ENCODE measurements around the gene NFIC. TPM values are rescaled to one million over a fixed set of nuclear protein-coding genes. Genes with fewer than 3 reads are reported as not detected.
A peak's percentile ranks its signal among the peaks of the same experiment; 100 is the strongest.
"Not testable (repeated sequence)": the region's sequence is repeated elsewhere in the genome, so short reads cannot be mapped to it uniquely, and the experiment has no call there.

Gene NFIC
- total RNA-seq, 2 experiments from 2014 or later, result 12.6 to 13.1 TPM

DNA sequence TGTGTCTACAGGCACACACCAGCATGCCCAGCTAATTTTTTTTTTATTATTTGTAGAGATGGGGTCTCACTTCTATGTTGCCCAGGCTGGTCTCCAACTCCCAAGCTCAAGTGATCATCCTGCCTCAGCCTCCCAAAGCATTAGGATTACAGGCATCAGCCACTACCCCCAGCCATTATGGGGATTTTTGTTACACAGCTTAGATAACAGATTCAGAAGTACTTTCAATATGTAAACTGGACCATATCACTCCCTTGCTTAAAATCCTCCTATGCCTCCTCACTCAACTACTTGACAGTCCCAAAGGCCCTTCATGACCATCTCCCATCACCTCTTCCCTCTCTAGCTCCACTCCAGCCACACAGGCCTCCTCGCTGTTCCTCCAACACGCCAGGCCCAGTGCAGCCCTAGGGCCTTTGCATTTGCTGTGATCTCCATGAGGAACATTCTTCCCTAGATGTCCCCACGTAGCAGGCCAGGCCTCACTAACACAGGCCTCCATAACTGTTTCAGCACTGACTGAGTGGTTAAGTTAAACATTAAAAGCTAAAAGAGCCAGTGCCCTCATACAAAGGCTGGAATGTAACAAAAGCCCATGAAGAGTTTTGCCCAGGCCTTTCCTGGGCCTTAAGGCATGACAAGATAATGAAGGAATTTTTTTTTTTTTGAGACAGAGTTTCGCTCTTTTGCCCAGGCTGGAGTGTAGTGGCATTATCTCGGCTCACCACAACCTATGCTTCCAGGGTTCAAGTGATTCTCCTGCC, 131.6 kb downstream of the NFIC start:
- CTCF ChIA-PET, result interaction anchor here (1.1 kb wide), 1 partner anchor 68 kb away, joined by 3 read pairs; no protein-coding TSS in a partner anchor
- Mint-ChIP-seq H3K36me3 (ENCODE audit: low read depth) (peaks cover 24% of the 10 kb centered on the region), H3K27ac (no peak overlapping the region), H3K4me1 (peaks cover 39% of the 10 kb centered on the region), H3K4me3 (no peak overlapping the region), H3K27me3 (no peaks in the 10 kb centered on the region), H3K9me3 (no peaks in the 10 kb centered on the region)
- DNase-seq, result no peak
- POLR2A ChIA-PET, result interaction anchor here (0.6 kb wide), 1 partner anchor 217 kb away, joined by 3 read pairs; no protein-coding TSS in a partner anchor

GRCh38 chr19:3499738-3500428, 133.5 kb downstream of the NFIC start:
- Mint-ChIP-seq H3K4me1 (peaks cover 36% of the 10 kb centered on the region), H3K36me3 (ENCODE audit: low read depth) (peaks cover 23% of the 10 kb centered on the region), H3K27ac (peak overlapping the region; percentile 95), H3K4me3 (peak overlapping the region; percentile 88), H3K9me3 (no peaks in the 10 kb centered on the region), H3K27me3 (no peaks in the 10 kb centered on the region)
- no peak for DNase-seq
- ChIA-PET CTCF (interaction anchor here (0.6 to 3.4 kb wide), 3 partner anchors 15 to 27 kb away, joined by 5 to 23 read pairs (median 5); no protein-coding TSS in a partner anchor), POLR2A (interaction anchor here (1.0 to 1.8 kb wide), 6 partner anchors 10 to 485 kb away, joined by 3 to 8 read pairs (median 4); partner anchors contain the start of genes EEF2, MFSD12 and SMIM24)

GRCh38 chr19:3500429-3501101, 134.2 kb downstream of the NFIC start, which contains the start of gene DOHH:
TSS of gene DOHH (minus strand) at chr19:3500674. CDS start at chr19:3496814, 3,860 bp downstream.
- Mint-ChIP-seq H3K4me3 (peak within 1 kb of the TSS; percentile 88), H3K9me3 (no peaks in the 10 kb centered on the region), H3K27me3 (no peaks in the 10 kb centered on the region), H3K27ac (peak within 1 kb of the TSS; percentile 95), H3K4me1 (peaks cover 36% of the 10 kb centered on the region), H3K36me3 (ENCODE audit: low read depth) (peaks cover 19% of the 10 kb centered on the region)
- POLR2A ChIA-PET, result interaction anchor here (1.0 to 1.8 kb wide), 7 partner anchors 10 to 485 kb away, joined by 3 to 8 read pairs (median 4); partner anchors contain the start of genes EEF2, MFSD12 and SMIM24
- CTCF ChIA-PET, result interaction anchor here (0.5 to 3.4 kb wide), 6 partner anchors 12 to 123 kb away, joined by 3 to 23 read pairs (median 4); partner anchors contain the start of gene SMIM44
- peak; percentile 96 for DNase-seq

- Mint-ChIP-seq H3K36me3 (ENCODE audit: low read depth) (peaks cover 13% of the 10 kb centered on the region), H3K4me1 (peaks cover 40% of the 10 kb centered on the region), H3K9me3 (no peaks in the 10 kb centered on the region), H3K27me3 (no peaks in the 10 kb centered on the region), H3K4me3 (no peak overlapping the region), H3K27ac (no peak overlapping the region)
- CTCF ChIA-PET, result interaction anchor here (1.1 to 3.4 kb wide), 4 partner anchors 14 to 72 kb away, joined by 3 to 23 read pairs (median 4); partner anchors contain the start of gene SMIM44
- POLR2A ChIA-PET, result no interaction called here
- DNase-seq, result no peak
Measured at GRCh38 chr19:3501780-3502179, 135.4 kb downstream of the NFIC start.

- Mint-ChIP-seq H3K9me3 (no peaks in the 10 kb centered on the region), H3K36me3 (ENCODE audit: low read depth) (peaks cover 14% of the 10 kb centered on the region), H3K27me3 (no peaks in the 10 kb centered on the region), H3K4me3 (no peak overlapping the region), H3K27ac (no peak overlapping the region), H3K4me1 (peaks cover 44% of the 10 kb centered on the region)
- ChIA-PET CTCF (interaction anchor here (0.7 to 1.4 kb wide), 4 partner anchors 18 to 899 kb away, joined by 3 read pairs; no protein-coding TSS in a partner anchor), POLR2A (no interaction called here)
- no peak for DNase-seq
Measured at GRCh38 chr19:3503036-3503572, 136.7 kb downstream of the NFIC start.

GRCh38 chr19:3504735-3505134, 138.4 kb downstream of the NFIC start:
- H3K4me1 Mint-ChIP-seq, result peaks cover 48% of the 10 kb centered on the region
- peak overlapping the region; percentile 98 for H3K27ac Mint-ChIP-seq
- POLR2A ChIA-PET, result interaction anchor here (1.0 to 1.9 kb wide), 2 partner anchors 12 to 50 kb away, joined by 3 to 8 read pairs; no protein-coding TSS in a partner anchor
- no peaks in the 10 kb centered on the region for H3K9me3 Mint-ChIP-seq
- CTCF ChIA-PET, result interaction anchor here (0.6 to 0.7 kb wide), 4 partner anchors 8 to 204 kb away, joined by 3 to 7 read pairs (median 3); no protein-coding TSS in a partner anchor
- H3K4me3 Mint-ChIP-seq, result peak overlapping the region; percentile 88
- DNase-seq, result no peak
- peaks cover 25% of the 10 kb centered on the region for H3K36me3 Mint-ChIP-seq (ENCODE audit: low read depth)
- H3K27me3 Mint-ChIP-seq, result no peaks in the 10 kb centered on the region

GRCh38 chr19:3505598-3506383, 139.4 kb downstream of the NFIC start, which contains the start of gene FZR1:
TSS of gene FZR1 (plus strand) at chr19:3506311. CDS start at chr19:3522990, 16,679 bp downstream.
- ChIA-PET CTCF (interaction anchor here (0.6 kb wide), 1 partner anchor 205 kb away, joined by 3 read pairs; no protein-coding TSS in a partner anchor), POLR2A (interaction anchor here (0.9 to 1.9 kb wide), 4 partner anchors 11 to 99 kb away, joined by 3 to 8 read pairs (median 6); partner anchors contain the start of gene MFSD12)
- Mint-ChIP-seq H3K27me3 (no peaks in the 10 kb centered on the region), H3K36me3 (ENCODE audit: low read depth) (peaks cover 30% of the 10 kb centered on the region), H3K9me3 (no peaks in the 10 kb centered on the region), H3K27ac (peak within 1 kb of the TSS; percentile 98), H3K4me1 (peaks cover 45% of the 10 kb centered on the region), H3K4me3 (peak within 1 kb of the TSS; percentile 88)
- DNase-seq, result peak; percentile 100

DNA sequence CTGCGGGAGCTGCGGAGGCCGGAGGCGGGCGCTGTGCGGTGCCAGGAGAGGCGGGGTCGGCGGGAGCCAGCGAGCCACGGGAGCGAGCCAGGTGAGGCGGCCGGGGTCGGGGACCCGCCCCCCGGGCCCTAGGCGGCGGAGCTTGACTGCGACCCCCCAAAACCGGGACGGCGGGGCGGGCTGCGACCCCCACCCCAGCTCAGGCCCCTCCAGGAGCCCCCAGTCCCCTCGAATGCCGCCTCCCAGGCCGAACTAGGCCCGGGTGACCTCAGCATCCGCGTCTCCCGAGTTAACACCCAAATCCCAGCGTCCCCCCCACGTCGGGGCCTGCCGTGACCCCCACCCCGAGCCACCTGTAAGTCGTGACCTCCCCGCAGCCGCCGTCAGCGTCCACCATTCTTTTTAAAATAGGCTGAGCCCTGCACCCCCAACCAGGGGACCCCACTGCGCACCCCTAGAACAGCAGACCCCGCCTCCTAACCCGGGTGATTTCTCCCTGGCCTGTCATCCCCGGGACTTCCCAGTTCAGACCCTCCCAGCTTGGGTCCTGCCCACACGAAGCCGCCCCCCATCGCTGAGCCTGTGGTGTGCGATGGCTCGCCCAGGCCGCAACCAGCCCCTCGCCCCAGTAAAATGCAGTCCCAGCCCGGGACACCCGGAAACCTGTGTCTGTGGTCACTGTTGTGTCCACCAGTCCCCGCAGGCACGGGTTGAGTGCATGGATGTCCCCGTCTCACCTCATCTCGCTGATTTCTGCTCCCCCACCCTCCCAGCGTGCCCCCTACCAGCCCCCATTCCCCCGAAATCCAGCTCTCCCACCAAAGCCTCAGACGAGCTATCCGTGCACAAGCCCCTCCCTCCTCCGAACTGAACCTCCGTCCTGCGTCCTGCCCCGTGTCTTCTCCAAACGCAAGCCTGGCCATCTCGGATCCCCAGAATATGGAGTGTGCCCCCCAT, 140.3 kb downstream of the NFIC start:
- no peaks in the 10 kb centered on the region for H3K27me3 Mint-ChIP-seq
- peak; percentile 38 for DNase-seq
- ChIA-PET CTCF (no interaction called here), POLR2A (interaction anchor here (0.6 to 1.9 kb wide), 6 partner anchors 10 to 330 kb away, joined by 3 to 8 read pairs (median 4); partner anchors contain the start of gene MFSD12)
- peaks cover 33% of the 10 kb centered on the region for H3K36me3 Mint-ChIP-seq (ENCODE audit: low read depth)
- H3K9me3 Mint-ChIP-seq, result no peaks in the 10 kb centered on the region
- H3K27ac Mint-ChIP-seq, result peak overlapping the region; percentile 84
- H3K4me1 Mint-ChIP-seq, result peaks cover 41% of the 10 kb centered on the region
- peak overlapping the region; percentile 88 for H3K4me3 Mint-ChIP-seq

DNA sequence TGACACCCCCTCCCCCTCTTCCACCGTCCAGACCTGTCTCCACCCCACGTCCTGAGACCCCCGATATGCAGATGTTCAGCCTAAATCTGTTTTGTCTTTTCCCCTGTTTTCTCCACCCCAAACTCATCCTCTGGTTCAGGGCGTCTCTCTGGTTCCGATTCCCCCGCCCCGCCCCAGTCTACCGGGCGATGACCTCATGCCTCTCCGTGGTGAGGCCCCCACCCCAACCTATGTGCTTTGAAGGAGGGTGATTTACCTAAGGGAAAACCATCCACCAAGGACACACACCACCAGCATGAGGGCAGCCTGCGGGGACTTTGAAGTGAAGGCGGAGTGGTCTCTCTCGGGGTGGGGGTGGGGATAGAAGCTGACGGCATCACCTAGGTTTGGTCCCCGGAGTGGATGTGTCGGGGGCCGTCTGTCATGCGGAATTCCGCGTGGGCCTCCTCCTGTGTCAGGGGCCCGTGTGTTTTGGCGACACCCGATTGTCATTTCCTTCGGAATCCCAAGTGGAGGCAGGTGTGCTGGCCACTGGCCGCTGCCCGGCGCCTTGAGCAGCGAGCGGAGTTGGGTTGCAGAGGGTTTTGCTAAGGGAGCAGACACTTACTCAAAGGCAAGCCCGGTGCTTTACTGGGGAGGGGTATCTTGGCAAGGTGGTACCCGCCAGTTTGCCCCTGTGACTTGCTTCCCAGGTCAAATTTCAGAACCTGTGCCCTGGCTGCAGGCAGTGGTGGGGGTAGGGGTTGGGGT, 141.2 kb downstream of the NFIC start:
- ChIA-PET POLR2A (interaction anchor here (1.0 to 1.6 kb wide), 3 partner anchors 10 to 331 kb away, joined by 4 to 8 read pairs (median 5); partner anchors contain the start of gene MFSD12), CTCF (no interaction called here)
- no peaks in the 10 kb centered on the region for H3K9me3 Mint-ChIP-seq
- no peaks in the 10 kb centered on the region for H3K27me3 Mint-ChIP-seq
- H3K27ac Mint-ChIP-seq, result peak overlapping the region; percentile 84
- H3K4me3 Mint-ChIP-seq, result peak overlapping the region; percentile 88
- DNase-seq, result peak; percentile 47
- peaks cover 33% of the 10 kb centered on the region for H3K36me3 Mint-ChIP-seq (ENCODE audit: low read depth)
- H3K4me1 Mint-ChIP-seq, result peaks cover 41% of the 10 kb centered on the region

DNA sequence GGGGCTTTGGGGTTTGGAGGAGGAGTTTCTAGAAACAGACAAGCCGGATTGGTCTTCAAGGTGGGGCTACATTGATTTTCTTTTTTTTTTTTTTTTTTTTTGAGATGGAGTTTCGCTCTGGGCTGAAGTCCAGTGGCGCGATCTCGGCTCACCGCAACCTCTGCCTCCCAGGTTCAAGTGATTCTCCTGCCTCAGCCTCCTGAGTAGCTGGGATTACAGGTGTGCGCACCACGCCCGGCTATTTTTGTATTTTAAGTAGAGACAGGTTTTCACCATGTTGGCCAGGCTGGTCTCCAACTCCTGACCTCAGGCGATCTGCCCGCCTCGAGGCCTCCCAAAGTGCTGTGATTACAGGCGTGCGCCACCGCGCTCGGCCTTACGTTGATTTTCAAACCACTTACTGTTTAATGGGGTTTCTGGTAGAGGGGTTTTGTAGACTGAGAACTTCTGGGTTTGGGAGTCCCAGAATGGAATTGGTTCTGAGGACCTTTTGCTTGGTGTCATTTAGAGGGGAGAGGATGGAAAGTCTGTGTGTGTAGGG, 141.8 kb downstream of the NFIC start:
- H3K4me3 Mint-ChIP-seq, result peak overlapping the region; percentile 88
- peaks cover 33% of the 10 kb centered on the region for H3K36me3 Mint-ChIP-seq (ENCODE audit: low read depth)
- not testable (repeated sequence) for H3K27me3 Mint-ChIP-seq, H3K9me3 Mint-ChIP-seq, DNase-seq
- POLR2A ChIA-PET, result interaction anchor here (0.6 kb wide), 1 partner anchor 29 kb away, joined by 3 read pairs; no protein-coding TSS in a partner anchor
- peak overlapping the region; percentile 11 for H3K27ac Mint-ChIP-seq
- CTCF ChIA-PET, result interaction anchor here (0.7 kb wide), 1 partner anchor 77 kb away, joined by 5 read pairs; the partner anchor contains the start of gene GIPC3
- peaks cover 41% of the 10 kb centered on the region for H3K4me1 Mint-ChIP-seq
